ENCODE results near the gene PHACTR1. TPM values are rescaled to one million over a fixed set of nuclear protein-coding genes. Genes with fewer than 3 reads are reported as not detected.

Gene PHACTR1
- total RNA-seq, 1 donor from 2014 or later, result 50.7 TPM

DNA sequence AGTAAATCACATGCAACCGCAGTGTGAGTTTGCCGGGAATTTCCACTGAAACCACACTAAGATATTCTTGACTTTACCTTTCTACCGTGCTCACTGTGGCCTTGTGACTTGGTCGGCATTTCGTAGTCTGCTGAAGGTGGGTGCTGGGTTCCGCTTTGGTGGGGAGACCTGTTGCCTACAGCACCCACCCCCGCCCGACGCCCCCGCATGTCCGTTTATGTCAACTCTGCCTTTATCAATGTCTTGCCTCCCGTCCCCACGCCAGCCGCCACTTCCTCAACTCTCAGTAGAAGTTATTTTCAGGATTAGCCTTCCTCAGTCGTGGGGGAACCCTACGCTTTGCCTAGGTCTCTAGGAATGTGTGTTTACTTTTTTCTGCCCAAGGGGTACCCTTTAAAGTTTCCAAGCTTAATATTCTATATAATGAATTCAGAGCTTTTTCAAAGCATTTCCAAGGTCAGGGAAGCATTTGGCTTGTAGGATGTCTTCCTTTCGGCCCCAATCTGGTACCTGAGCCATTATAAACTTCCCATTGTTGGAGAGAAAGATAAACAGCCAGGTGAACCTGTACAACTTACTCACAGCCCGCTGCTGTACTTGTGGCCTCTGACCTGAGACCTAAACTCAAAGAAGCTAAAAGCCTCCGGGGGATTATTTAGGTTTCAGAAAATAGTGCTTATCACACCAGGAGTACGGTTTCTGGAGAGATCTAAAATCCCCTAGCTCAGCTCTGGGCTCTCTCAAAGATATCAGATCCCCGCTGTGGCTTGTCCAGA is 557.6 kb downstream of the PHACTR1 start:
- TF ChIP-seq, protein P1, sequence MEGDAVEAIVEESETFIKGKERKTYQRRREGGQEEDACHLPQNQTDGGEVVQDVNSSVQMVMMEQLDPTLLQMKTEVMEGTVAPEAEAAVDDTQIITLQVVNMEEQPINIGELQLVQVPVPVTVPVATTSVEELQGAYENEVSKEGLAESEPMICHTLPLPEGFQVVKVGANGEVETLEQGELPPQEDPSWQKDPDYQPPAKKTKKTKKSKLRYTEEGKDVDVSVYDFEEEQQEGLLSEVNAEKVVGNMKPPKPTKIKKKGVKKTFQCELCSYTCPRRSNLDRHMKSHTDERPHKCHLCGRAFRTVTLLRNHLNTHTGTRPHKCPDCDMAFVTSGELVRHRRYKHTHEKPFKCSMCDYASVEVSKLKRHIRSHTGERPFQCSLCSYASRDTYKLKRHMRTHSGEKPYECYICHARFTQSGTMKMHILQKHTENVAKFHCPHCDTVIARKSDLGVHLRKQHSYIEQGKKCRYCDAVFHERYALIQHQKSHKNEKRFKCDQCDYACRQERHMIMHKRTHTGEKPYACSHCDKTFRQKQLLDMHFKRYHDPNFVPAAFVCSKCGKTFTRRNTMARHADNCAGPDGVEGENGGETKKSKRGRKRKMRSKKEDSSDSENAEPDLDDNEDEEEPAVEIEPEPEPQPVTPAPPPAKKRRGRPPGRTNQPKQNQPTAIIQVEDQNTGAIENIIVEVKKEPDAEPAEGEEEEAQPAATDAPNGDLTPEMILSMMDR (IDR thresholded peaks at IDR 0.05; ENCODE audit: partially characterized antibody, unreplicated experiment), result no peak
- Mint-ChIP-seq H3K4me3 (ENCODE audit: unreplicated experiment) (no peak overlapping the region), H3K9me3 (ENCODE audit: unreplicated experiment) (peaks cover 2% of the 10 kb centered on the region), H3K27me3 (ENCODE audit: unreplicated experiment) (no peaks in the 10 kb centered on the region), H3K27ac (ENCODE audit: unreplicated experiment) (no peak overlapping the region), H3K36me3 (ENCODE audit: unreplicated experiment) (no peaks in the 10 kb centered on the region), H3K4me1 (ENCODE audit: low read depth, unreplicated experiment) (no peaks in the 10 kb centered on the region)
- DNase-seq, result no peak

GRCh38 chr6:13274707-13275434 is 558.3 kb downstream of the PHACTR1 start:
- TF ChIP-seq, protein P1 (IDR thresholded peaks at IDR 0.05; ENCODE audit: partially characterized antibody, unreplicated experiment), result no peak
- DNase-seq, result no peak
- H3K4me3 Mint-ChIP-seq (ENCODE audit: unreplicated experiment), result no peak overlapping the region
- peaks cover 2% of the 10 kb centered on the region for H3K9me3 Mint-ChIP-seq (ENCODE audit: unreplicated experiment)
- H3K27ac Mint-ChIP-seq (ENCODE audit: unreplicated experiment), result no peak overlapping the region
- H3K36me3 Mint-ChIP-seq (ENCODE audit: unreplicated experiment), result no peaks in the 10 kb centered on the region
- H3K27me3 Mint-ChIP-seq (ENCODE audit: unreplicated experiment), result no peaks in the 10 kb centered on the region
- peaks cover 2% of the 10 kb centered on the region for H3K4me1 Mint-ChIP-seq (ENCODE audit: low read depth, unreplicated experiment)

- TF ChIP-seq, protein P1 (IDR thresholded peaks at IDR 0.05; ENCODE audit: partially characterized antibody, unreplicated experiment), result no peak
- H3K4me1 Mint-ChIP-seq (ENCODE audit: low read depth, unreplicated experiment), result peaks cover 2% of the 10 kb centered on the region
- H3K27me3 Mint-ChIP-seq (ENCODE audit: unreplicated experiment), result no peaks in the 10 kb centered on the region
- no peak for DNase-seq
- H3K9me3 Mint-ChIP-seq (ENCODE audit: unreplicated experiment), result peaks cover 2% of the 10 kb centered on the region
- H3K36me3 Mint-ChIP-seq (ENCODE audit: unreplicated experiment), result no peaks in the 10 kb centered on the region
- no peak overlapping the region for H3K27ac Mint-ChIP-seq (ENCODE audit: unreplicated experiment)
- H3K4me3 Mint-ChIP-seq (ENCODE audit: unreplicated experiment), result no peak overlapping the region
Measured at GRCh38 chr6:13275435-13275989, 558.9 kb downstream of the PHACTR1 start.

DNA sequence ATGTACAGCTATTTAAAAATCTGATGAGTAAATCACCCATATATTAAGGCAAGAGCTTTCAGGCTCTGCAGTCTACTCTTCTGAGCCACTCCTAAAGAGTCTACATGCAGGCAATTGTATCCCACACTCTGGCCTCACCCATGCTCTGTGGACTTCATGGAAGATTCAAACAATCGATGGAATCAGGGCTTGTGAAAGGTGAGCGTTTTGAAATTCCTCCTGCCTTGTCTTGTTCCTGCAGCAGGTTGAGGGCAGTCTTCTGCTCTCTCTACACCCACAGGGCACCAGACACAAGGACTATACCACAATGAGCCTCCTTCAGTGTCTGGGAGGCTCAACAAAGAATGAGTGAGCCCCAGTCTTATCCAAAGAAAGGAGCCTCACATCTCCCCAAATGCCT is 560.7 kb downstream of the PHACTR1 start:
- DNase-seq, result no peak
- no peaks in the 10 kb centered on the region for H3K27me3 Mint-ChIP-seq (ENCODE audit: unreplicated experiment)
- H3K4me1 Mint-ChIP-seq (ENCODE audit: low read depth, unreplicated experiment), result peaks cover 2% of the 10 kb centered on the region
- H3K9me3 Mint-ChIP-seq (ENCODE audit: unreplicated experiment), result no peaks in the 10 kb centered on the region
- TF ChIP-seq, protein P1 (IDR thresholded peaks at IDR 0.05; ENCODE audit: partially characterized antibody, unreplicated experiment), result no peak
- H3K27ac Mint-ChIP-seq (ENCODE audit: unreplicated experiment), result no peak overlapping the region
- no peak overlapping the region for H3K4me3 Mint-ChIP-seq (ENCODE audit: unreplicated experiment)
- no peaks in the 10 kb centered on the region for H3K36me3 Mint-ChIP-seq (ENCODE audit: unreplicated experiment)

Measured in glutamatergic neuron (in vitro differentiated cells).